ENCODE data around the gene STARD9.

GRCh38 chr15:42721016-42721415 lies 145.6 kb downstream of the STARD9 start:
- TF ChIP-seq SMC3 (IDR thresholded peaks at IDR 0.05; ENCODE audit: low read depth, low read length) (no peak), RAD21 (IDR thresholded peaks at IDR 0.05; ENCODE audit: low read length) (no peak), CEBPB (IDR thresholded peaks at IDR 0.05; ENCODE audit: low read depth, low read length) (no peak), MXI1 (IDR thresholded peaks at IDR 0.05; ENCODE audit: borderline replicate concordance, low read depth, low read length) (no peak), POLR2A (IDR thresholded peaks at IDR 0.05; ENCODE audit: low read depth, low read length) (no peak)
- TF ChIP-seq, protein P1, sequence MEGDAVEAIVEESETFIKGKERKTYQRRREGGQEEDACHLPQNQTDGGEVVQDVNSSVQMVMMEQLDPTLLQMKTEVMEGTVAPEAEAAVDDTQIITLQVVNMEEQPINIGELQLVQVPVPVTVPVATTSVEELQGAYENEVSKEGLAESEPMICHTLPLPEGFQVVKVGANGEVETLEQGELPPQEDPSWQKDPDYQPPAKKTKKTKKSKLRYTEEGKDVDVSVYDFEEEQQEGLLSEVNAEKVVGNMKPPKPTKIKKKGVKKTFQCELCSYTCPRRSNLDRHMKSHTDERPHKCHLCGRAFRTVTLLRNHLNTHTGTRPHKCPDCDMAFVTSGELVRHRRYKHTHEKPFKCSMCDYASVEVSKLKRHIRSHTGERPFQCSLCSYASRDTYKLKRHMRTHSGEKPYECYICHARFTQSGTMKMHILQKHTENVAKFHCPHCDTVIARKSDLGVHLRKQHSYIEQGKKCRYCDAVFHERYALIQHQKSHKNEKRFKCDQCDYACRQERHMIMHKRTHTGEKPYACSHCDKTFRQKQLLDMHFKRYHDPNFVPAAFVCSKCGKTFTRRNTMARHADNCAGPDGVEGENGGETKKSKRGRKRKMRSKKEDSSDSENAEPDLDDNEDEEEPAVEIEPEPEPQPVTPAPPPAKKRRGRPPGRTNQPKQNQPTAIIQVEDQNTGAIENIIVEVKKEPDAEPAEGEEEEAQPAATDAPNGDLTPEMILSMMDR (conservative IDR thresholded peaks at IDR 0.05; ENCODE audit: low read depth, low read length) = no peak

All from IMR-90 (cell line).